MCF 10A (cell line): ENCODE measurements around the gene DCST2. TPM values are rescaled to one million over a fixed set of nuclear protein-coding genes. Genes with fewer than 3 reads are reported as not detected.

Experiments
- BruUV-seq: library from RNA; stranded (reverse); fragments of 400-500 nt; replicated peaks from 2 replicates; lab custom pipeline; 2021; lab: Mats Ljungman, UMichigan
- CTCF ChIA-PET: fragments of 300-600 bp; sonication (Branson Sonifier 250); formaldehyde crosslinking; extraction: SDS; loops from one replicate; lab custom pipeline; 2021; ENCODE audit warnings: antibody characterized with exemption, inconsistent platforms; lab: Yijun Ruan, JAX
- POLR2A ChIA-PET: fragments of 300-600, 350-650 bp; sonication (Branson Sonifier 250); formaldehyde crosslinking; extraction: SDS; loops from one replicate; lab custom pipeline; 2020; ENCODE audit warnings: antibody characterized with exemption, inconsistent platforms; lab: Yijun Ruan, JAX
- DNase-seq: peaks from one replicate; pipeline ENCODE4 v3.0.0-alpha.2; 2018; ENCODE audit not compliant: unreplicated experiment
- H3K27ac Mint-ChIP-seq: one replicate; pipeline ENCODE4 v1.8.0; 2022; ENCODE audit warnings: mild to moderate bottlenecking, low read depth, mixed read lengths; ENCODE audit not compliant: unreplicated experiment
- H3K27me3 Mint-ChIP-seq: one replicate; pipeline ENCODE4 v1.8.0; 2022; ENCODE audit warnings: mixed read lengths; ENCODE audit not compliant: insufficient read depth, unreplicated experiment
- H3K36me3 Mint-ChIP-seq: one replicate; pipeline ENCODE4 v1.8.0; 2022; ENCODE audit warnings: mild to moderate bottlenecking, moderate library complexity, mixed read lengths; ENCODE audit not compliant: insufficient read depth, unreplicated experiment
- H3K4me1 Mint-ChIP-seq: one replicate; pipeline ENCODE4 v1.8.0; 2022; ENCODE audit warnings: mixed read lengths; ENCODE audit not compliant: insufficient read depth, unreplicated experiment
- H3K4me3 Mint-ChIP-seq: one replicate; pipeline ENCODE4 v1.8.0; 2022; ENCODE audit warnings: mild to moderate bottlenecking, moderate library complexity, mixed read lengths; ENCODE audit not compliant: unreplicated experiment
- H3K9me3 Mint-ChIP-seq: one replicate; pipeline ENCODE4 v1.8.0; 2022; ENCODE audit warnings: mixed read lengths; ENCODE audit not compliant: unreplicated experiment
- intact Hi-C: fragments of 100-400 bp; cut with micrococcal nuclease; formaldehyde crosslinking; loops from 2 replicates; pipeline ENCODE4 v1.14.1; 2022
- total RNA-seq: library from RNA; stranded (reverse); gene quantifications from 2 replicates; pipeline ENCODE4 v1.2.3, GENCODE V29; 2022
- TF ChIP-seq, protein P1 (sequence below): fragments of 200-600 bp; IDR thresholded peaks from one replicate; pipeline ENCODE4 v1.8.0; 2022; ENCODE audit warnings: antibody characterized with exemption, mild to moderate bottlenecking; ENCODE audit not compliant: unreplicated experiment

Gene DCST2
- total RNA-seq, 1 experiment from 2014 or later = 0.91 TPM

DNA sequence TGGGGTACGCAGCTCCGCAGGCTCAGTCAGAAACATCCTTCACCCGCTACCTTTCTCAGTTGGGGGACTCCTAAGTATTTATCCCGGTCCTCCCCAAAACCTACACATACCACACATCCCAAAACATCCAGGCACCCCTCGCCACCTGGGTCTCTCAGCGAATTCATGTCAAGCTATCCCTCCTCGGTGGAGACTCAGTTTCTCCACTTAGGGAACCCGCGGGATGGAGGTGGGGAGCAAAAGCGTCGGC lies 32.2 kb downstream of the DCST2 start:
- H3K27me3 Mint-ChIP-seq = no peaks in the 10 kb centered on the region
- POLR2A ChIA-PET = interaction anchor here (0.7 to 41.1 kb wide), 19 partner anchors 9 to 587 kb away, joined by 3 to 1917 read pairs (median 5); partner anchors contain the start of genes ADAM15, ASH1L, CKS1B and EFNA3
- TF ChIP-seq, protein P1, sequence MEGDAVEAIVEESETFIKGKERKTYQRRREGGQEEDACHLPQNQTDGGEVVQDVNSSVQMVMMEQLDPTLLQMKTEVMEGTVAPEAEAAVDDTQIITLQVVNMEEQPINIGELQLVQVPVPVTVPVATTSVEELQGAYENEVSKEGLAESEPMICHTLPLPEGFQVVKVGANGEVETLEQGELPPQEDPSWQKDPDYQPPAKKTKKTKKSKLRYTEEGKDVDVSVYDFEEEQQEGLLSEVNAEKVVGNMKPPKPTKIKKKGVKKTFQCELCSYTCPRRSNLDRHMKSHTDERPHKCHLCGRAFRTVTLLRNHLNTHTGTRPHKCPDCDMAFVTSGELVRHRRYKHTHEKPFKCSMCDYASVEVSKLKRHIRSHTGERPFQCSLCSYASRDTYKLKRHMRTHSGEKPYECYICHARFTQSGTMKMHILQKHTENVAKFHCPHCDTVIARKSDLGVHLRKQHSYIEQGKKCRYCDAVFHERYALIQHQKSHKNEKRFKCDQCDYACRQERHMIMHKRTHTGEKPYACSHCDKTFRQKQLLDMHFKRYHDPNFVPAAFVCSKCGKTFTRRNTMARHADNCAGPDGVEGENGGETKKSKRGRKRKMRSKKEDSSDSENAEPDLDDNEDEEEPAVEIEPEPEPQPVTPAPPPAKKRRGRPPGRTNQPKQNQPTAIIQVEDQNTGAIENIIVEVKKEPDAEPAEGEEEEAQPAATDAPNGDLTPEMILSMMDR = no peak
- peak overlapping the region; percentile 97 for H3K27ac Mint-ChIP-seq
- H3K4me1 Mint-ChIP-seq = peaks cover 47% of the 10 kb centered on the region
- BruUV-seq = no TSS peak
- DNase-seq = no peak
- CTCF ChIA-PET = interaction anchor here (0.6 to 9.4 kb wide), 11 partner anchors 12 to 1043 kb away, joined by 3 to 118 read pairs (median 3); partner anchors contain the start of genes CKS1B, CRTC2, FLAD1 and SHC1
- peak overlapping the region; percentile 90 for H3K4me3 Mint-ChIP-seq
- no peaks in the 10 kb centered on the region for H3K9me3 Mint-ChIP-seq
- H3K36me3 Mint-ChIP-seq = peaks cover 17% of the 10 kb centered on the region
- intact Hi-C loops = loop anchor here (1.0 to 5.0 kb wide), 2 partner anchors 39 to 444 kb away; partner anchors contain the start of gene UBE2Q1

DNA sequence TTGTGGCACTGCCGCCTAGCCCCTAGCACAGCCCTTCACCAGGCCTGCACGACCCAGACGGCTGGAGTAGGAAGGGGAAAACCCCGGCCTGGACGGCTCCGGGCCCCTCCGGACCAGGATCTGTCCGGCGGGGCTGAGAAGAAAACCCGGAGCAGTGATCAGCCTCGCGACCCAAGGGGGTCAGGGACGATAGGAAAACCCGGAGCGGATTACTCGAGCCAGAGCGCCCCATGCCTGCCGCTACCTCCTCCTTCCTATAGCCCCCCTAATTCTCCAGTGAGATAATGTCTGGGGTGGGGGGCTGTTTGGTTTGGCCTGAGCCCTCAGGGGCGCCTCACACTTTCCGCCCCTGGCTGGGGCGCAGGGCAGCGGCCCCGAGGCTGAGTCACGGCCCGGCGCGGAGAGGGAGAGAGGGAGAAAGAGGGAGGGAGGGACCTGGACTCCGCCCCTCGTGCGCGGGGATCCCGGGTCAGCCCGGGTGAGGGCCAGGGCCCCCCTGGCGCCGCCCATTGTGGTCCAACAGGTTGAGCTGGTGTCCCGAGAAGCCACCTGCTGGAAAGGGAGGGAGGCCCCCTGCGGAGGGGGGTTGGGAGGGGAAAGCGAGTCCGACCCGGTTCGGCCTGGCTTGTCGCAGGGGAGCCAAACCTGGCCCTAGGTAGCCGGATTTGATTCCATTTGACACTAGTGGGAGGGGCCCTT lies 32.7 kb downstream of the DCST2 start:
- Mint-ChIP-seq H3K36me3 (peaks cover 16% of the 10 kb centered on the region), H3K9me3 (no peaks in the 10 kb centered on the region), H3K27me3 (no peaks in the 10 kb centered on the region), H3K27ac (peak overlapping the region; percentile 97), H3K4me1 (peaks cover 47% of the 10 kb centered on the region), H3K4me3 (peak overlapping the region; percentile 90)
- TF ChIP-seq, protein P1 = no peak
- BruUV-seq = no TSS peak
- CTCF ChIA-PET = interaction anchor here (0.6 to 9.4 kb wide), 16 partner anchors 13 to 453 kb away, joined by 3 to 118 read pairs (median 5); partner anchors contain the start of genes ADAM15, CKS1B, FLAD1 and PYGO2
- intact Hi-C loops = loop anchor here (1.0 to 5.0 kb wide), 2 partner anchors 39 to 444 kb away; partner anchors contain the start of gene UBE2Q1
- DNase-seq = peak; percentile 96
- POLR2A ChIA-PET = interaction anchor here (0.7 to 41.1 kb wide), 20 partner anchors 8 to 586 kb away, joined by 3 to 1917 read pairs (median 4); partner anchors contain the start of genes ADAM15, ASH1L, CKS1B and EFNA1

DNA sequence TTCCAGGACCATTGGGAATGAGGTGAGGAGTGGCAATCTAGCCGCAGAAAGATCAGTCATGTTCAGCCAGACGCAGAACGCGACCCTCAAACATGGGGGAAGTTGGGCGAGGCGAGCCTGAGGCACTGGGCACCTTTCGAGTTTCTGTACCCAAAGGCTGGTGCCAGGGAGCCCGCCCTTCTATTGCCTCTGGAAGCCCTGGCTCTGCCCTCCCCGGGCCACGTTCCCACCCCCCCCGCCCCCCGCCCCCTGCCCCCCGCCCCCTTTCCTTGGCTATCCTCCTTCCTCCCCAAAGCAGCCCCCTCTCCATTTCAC lies 33.2 kb downstream of the DCST2 start:
- peak overlapping the region; percentile 90 for H3K4me3 Mint-ChIP-seq
- H3K36me3 Mint-ChIP-seq = peaks cover 13% of the 10 kb centered on the region
- no peaks in the 10 kb centered on the region for H3K9me3 Mint-ChIP-seq
- ChIA-PET CTCF (interaction anchor here (0.7 to 9.4 kb wide), 18 partner anchors 10 to 85 kb away, joined by 3 to 118 read pairs (median 9); partner anchors contain the start of genes ADAM15, CKS1B, FLAD1 and PBXIP1), POLR2A (interaction anchor here (0.6 to 41.1 kb wide), 9 partner anchors 17 to 331 kb away, joined by 3 to 1917 read pairs (median 37); partner anchors contain the start of genes ADAM15, CKS1B, EFNA1 and FLAD1)
- no TSS peak for BruUV-seq
- DNase-seq = no peak
- H3K27me3 Mint-ChIP-seq = no peaks in the 10 kb centered on the region
- TF ChIP-seq, protein P1 = no peak
- H3K4me1 Mint-ChIP-seq = peaks cover 45% of the 10 kb centered on the region
- intact Hi-C loops = loop anchor here (5.0 kb wide), 1 partner anchor 443 kb away; the partner anchor contains the start of gene UBE2Q1
- H3K27ac Mint-ChIP-seq = peak overlapping the region; percentile 97
